Left colon (tissue), 2 donors: Measurements from ENCODE around the gene ARAP1. TPM values are rescaled to one million over a fixed set of nuclear protein-coding genes. Genes with fewer than 3 reads are reported as not detected.
A peak's percentile ranks its signal among the peaks of the same experiment; 100 is the strongest.

Experiments used
- ATAC-seq: fragments of 200-7000 bp; cut with Tn5 transposase; one replicate; pipeline ENCODE4 v1.9.1; 2020; ENCODE audit warnings: mild to moderate bottlenecking, moderate library complexity
- DNase-seq, 2 donors: peaks; one replicate each; pipeline ENCODE4 v3.0.0-alpha.2; 2020
- intact Hi-C, 2 donors: fragments of 100-400 bp; cut with DNase I in 1 of 2; cut with micrococcal nuclease in 1 of 2; formaldehyde crosslinking; loops; one replicate each; pipeline versions ENCODE4 v1.11.2 to v1.14.0; 2022; cut with DNase I, micrococcal nuclease
- total RNA-seq, 2 donors: library from RNA; stranded (reverse); fragmentation: NEBNext Ultra II Directional; extraction: Animal tissue kit (Norgen Biotek cat#: 25700); gene quantifications; one replicate each; pipeline ENCODE4 v1.2.1, GENCODE V29; 2021
- donor health status: DM: no; HTN: no; CAD: no.
- donor health status: DM: yes; HTN: yes; CAD: no.

ARAP1 gene
- total RNA-seq, 2 donors from 2014 or later, result 62.5 to 69.1 TPM

GRCh38 chr11:72781313-72782080, 29.3 kb upstream of the ARAP1 start:
- ATAC-seq (peak; percentile 19), DNase-seq (peak in 1 of 2 donors; percentile 77)
- intact Hi-C loops, result no loop called here

DNA sequence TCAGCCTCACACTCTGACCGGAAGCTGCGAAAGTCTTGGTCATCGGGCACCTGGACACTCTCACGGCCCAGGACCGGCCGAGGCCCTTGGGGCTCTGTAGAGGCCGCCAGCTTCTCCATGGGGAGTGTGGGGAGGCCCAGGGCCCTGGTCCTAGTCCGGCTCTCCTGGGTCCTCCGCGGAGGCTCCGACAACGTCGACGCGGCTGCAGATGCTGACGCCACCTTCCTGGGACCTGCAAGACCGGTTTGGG, 28.8 kb upstream of the ARAP1 start:
- intact Hi-C loops, result no loop called here

DNA sequence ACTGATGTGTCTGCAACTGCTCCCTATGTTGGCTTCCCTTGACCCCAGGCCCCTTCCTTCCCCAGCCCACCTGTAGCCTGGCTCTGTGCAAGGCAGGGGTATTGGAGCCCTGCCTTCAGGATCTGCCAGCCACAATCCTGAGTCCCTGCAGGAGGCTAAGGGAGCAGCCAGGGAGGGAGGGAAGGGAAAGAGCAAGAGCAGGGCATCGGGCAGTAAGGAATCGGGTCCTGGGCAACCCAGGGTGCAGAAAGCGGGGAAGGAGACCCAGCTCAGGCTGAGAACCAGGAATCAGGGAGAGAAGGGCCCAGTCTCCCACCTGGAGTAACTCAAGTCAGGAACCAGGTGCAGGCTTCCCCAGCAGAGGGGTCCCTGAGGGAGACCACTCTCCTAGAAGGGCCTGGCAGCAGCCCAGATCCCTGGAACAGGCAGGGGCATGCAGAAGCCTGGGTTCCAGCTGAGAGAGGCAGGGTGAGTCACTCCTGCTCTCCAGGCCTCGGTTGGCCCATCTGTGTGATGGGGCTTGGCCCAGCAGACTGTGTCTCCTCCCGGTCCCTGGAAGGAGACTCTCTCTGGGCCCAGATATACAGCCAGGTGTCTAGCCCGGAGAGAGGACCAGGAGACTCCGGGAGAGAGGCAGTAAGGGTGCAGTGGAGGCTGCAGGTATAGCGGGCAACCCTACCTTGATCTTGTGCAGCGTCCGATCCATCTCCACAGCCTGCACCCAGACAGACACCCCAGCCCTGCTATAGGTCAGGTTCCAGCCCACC, 28.3 kb upstream of the ARAP1 start:
- intact Hi-C loops, result no loop called here
- no peak for ATAC-seq
- no peak for DNase-seq

More for the DNA sequence above, 28.8 kb upstream of the ARAP1 start:
- DNase-seq (peak in 1 of 2 donors; percentile 68), ATAC-seq (peak; percentile 3)

DNA sequence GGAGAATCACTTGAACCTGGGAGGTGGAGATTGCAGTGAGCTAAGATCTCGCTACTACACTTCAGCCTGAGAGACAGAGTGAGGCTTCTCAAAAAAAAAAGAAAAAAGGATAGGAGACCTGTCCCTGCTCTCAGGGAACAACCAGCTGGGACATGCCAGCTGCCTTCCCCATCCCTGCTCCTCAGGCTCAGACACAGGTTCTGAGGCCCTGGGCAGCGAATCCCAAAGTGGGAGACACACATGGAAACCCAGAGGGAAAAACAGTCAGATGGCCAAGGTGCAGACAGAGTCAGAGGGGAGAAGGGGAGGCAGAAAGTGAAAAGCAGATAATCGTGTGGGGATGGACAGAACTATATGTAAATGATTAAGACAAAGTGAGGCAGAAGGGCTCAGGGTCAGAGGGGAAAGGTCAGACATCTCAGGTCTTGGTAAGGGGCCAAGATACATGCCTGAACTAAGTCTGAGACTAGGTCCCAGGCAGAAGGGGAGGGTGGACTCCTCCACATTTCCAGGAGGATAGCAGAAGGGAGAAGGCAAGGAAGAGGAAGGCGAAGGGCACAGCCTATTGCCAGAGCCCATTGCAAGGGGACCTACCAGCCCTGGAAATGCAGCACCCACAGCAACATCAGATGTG, 27.4 kb upstream of the ARAP1 start:
- intact Hi-C loops, result no loop called here
- DNase-seq (no peak), ATAC-seq (no peak)

DNA sequence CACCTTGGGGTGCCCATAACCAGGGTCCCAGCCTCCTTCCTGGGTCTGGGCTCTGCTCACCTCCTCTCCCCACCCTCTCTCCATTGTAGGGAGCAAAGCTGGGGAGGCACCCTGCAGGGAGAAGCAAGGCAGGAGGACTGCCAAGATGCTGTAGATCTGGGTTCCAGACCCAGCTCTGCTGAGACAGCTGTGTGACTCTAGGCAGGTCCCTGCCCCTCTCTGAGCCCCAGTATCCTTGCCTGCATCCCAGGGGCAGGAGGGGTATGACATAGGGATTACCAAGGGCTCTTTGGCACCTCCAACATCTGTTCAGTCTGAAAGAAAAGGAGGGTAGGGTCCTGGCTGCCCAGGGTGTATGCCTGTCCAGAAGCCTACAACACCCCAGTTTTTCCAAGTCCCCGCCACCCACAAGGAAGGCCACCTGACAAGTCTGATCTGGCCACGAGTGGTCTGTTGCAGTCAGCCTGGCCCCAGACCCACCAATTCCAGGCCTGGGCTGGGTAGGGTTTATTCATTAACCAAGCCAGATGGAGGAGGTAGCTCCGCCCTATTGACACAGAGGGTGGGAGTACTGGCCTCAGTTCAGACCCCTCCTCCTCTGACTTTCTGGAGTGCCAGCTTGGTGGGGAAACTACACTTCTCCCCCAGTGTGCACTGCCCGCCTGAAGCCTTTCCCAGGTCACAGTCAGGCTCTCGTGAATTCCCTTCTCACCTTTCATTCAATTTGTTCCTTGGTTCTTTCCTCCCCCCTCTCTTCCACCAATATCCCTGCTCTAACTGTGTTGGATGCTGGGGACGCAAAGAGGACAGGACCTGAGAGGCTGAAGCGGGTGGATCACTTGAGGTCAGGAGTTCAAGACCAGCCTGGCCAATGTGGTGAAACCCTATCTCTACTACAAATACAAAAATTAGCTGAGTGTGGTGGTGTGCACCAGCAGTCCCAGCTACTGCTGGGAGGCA, 26.6 kb upstream of the ARAP1 start:
- peak; percentile 50 for ATAC-seq
- DNase-seq, result peak; percentile 67 to 79
- intact Hi-C loops, result no loop called here

GRCh38 chr11:72777755-72778278, 25.6 kb upstream of the ARAP1 start:
- intact Hi-C loops, result no loop called here
- ATAC-seq (peak; percentile 14), DNase-seq (peak in 1 of 2 donors; percentile 64)

- intact Hi-C loops, result no loop called here
- DNase-seq (peak in 1 of 2 donors; percentile 75), ATAC-seq (peak; percentile 33)
Observed at GRCh38 chr11:72776844-72777754, 24.9 kb upstream of the ARAP1 start.

- intact Hi-C loops, result no loop called here
- DNase-seq (no peak), ATAC-seq (no peak)
Observed at GRCh38 chr11:72776117-72776843, 24.1 kb upstream of the ARAP1 start.

GRCh38 chr11:72775288-72776110, 23.3 kb upstream of the ARAP1 start:
- ATAC-seq (no peak), DNase-seq (no peak)
- intact Hi-C loops, result no loop called here

DNA sequence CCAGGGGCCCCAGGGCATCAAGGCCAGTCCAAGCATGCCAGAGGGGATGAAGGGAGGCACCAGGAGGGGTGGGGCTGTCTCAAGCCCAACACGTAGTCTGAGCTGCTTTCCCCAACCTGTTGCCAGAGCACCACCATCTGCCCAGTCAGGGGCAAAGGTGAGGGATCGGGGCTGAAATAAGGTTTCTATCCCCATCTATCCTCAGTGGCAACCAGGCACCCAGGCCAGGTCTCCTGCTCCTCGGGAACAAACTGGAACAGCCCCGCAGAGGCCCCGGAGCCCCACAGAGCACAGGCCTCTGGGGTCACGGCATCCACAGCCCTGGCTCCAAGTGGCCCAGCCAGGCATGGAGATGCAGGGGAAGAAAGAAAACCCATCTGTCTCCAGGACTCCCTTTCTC, 22.3 kb upstream of the ARAP1 start:
- intact Hi-C loops, result no loop called here
- no peak for DNase-seq
- ATAC-seq, result no peak

DNA sequence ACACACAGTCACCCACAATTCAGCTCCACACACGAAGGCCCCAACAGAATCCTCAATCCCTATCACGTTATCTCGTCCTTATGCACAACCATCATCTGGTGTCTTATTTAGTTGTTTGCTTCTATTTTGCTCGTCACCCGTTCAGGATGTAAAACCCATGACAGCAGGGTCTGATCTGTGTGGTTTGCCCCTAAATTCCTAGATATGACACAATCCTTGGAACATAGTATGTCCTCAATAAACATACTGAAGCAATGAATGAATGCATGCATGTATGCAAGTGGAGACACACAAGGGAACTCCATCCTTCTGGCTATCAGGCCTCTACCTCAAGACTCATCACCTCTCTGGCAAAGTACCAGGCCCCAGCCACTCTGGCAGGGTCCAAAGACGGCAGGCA, 21.5 kb upstream of the ARAP1 start:
- no peak for DNase-seq
- intact Hi-C loops, result no loop called here
- ATAC-seq, result no peak

GRCh38 chr11:72773291-72773690, 21.1 kb upstream of the ARAP1 start:
- ATAC-seq (no peak), DNase-seq (no peak)
- intact Hi-C loops, result no loop called here

GRCh38 chr11:72772059-72772458, 19.9 kb upstream of the ARAP1 start:
- DNase-seq (no peak), ATAC-seq (no peak)
- intact Hi-C loops, result no loop called here

- intact Hi-C loops, result no loop called here
- DNase-seq, result no peak
- ATAC-seq, result no peak
Observed at GRCh38 chr11:72771507-72771906, 19.3 kb upstream of the ARAP1 start.

DNA sequence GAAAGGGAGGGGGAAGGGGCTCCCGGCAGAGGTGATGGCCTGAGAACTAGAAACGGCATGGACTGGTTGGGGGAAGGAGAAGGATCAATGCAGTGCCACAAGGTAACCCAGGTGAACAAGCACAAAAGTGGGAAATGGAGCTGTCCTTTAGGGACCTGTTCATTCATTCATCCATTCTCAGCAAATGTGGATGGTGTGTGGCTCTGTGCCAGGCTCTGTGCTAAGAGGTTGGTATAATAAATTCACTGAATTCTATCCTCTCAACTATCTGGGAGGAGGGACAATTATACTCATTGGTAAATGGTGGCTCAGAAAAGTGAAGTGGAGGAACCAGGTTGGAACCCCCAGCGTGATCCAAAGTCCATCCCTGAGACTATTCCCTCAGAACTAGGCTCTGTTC, 18.6 kb upstream of the ARAP1 start:
- intact Hi-C loops, result no loop called here
- ATAC-seq (no peak), DNase-seq (peak in 1 of 2 donors; percentile 46)

GRCh38 chr11:72769680-72770079, 17.5 kb upstream of the ARAP1 start:
- DNase-seq, result no peak
- ATAC-seq, result no peak
- intact Hi-C loops, result no loop called here
